ENCODE measurements around the gene GNAO1. TPM values are rescaled to one million over a fixed set of nuclear protein-coding genes. Genes with fewer than 3 reads are reported as not detected.

Gene GNAO1
- total RNA-seq, 4 donors from 2014 or later: 0.67 to 4.0 (median 2.2) TPM

DNA sequence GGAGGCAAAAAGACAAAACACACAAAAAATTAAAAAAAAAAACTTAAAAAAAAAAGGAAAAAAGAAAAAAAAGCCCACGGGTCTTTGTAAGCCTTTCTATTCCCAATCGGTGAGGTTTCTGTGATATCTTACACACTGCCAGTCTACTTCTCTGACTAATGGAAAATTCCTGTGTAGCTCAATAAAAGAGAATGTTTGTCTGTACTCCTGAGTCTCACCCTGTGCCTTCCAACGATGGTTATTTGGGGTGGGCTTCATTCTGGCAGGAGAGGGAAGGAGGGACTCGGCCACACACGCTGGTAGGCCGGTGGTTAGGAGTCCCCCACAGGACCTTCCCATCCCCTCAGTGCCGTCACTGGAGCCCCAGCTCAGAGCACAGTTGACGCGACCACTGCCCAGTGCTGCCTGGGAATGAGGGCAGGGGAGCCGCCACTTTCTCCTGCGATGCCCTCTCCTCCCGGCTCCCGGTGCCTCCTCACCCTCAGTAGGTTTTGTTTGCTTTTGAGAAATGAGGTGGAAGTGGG lies 166.0 kb downstream of the GNAO1 start:
- H3K4me3 ChIP-seq (ENCODE audit: low read depth, poor library complexity, severe bottlenecking): no peak overlapping the region
- DNase-seq (ENCODE audit: low spot score in 2 of 2): peak in 1 of 2 donors; percentile 82
- WGBS, 2 donors: 66 to 77% methylated on average over 13 of the region's 13 CpGs
- TF ChIP-seq, protein P1, sequence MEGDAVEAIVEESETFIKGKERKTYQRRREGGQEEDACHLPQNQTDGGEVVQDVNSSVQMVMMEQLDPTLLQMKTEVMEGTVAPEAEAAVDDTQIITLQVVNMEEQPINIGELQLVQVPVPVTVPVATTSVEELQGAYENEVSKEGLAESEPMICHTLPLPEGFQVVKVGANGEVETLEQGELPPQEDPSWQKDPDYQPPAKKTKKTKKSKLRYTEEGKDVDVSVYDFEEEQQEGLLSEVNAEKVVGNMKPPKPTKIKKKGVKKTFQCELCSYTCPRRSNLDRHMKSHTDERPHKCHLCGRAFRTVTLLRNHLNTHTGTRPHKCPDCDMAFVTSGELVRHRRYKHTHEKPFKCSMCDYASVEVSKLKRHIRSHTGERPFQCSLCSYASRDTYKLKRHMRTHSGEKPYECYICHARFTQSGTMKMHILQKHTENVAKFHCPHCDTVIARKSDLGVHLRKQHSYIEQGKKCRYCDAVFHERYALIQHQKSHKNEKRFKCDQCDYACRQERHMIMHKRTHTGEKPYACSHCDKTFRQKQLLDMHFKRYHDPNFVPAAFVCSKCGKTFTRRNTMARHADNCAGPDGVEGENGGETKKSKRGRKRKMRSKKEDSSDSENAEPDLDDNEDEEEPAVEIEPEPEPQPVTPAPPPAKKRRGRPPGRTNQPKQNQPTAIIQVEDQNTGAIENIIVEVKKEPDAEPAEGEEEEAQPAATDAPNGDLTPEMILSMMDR (IDR thresholded peaks at IDR 0.05): no peak
- TF ChIP-seq POLR2A (IDR thresholded peaks at IDR 0.05): no peak
- intact Hi-C loops (cut with DNase I; ENCODE audit: low total_unique reads): no loop called here

DNA sequence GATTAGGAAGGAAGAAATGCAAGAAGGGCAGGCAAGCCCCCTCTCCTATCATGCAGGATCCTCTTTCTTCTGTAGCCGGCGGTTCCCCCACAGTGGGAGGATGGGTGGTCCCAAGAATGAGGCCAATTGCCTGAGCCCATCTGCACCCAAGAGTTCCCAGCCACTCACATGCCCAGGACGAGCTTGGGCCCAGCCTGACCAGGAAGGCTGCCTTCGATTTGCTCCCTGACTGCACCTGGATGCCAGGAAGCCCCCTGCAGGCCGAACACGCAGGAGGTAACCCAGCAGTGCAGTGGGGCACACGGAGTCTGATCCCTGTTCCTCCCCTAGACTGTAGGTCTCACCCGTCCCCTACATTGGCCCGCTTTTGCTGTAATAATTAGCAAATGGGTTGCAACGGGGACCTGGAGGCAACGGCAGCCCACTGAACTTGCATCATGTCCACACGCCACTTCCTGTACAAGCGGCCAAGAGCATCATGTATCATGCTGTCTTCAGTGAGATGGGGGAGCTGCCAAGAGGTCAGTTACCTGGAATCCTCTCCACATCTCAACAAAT lies 166.6 kb downstream of the GNAO1 start:
- no peak for TF ChIP-seq POLR2A (IDR thresholded peaks at IDR 0.05)
- TF ChIP-seq, protein P1 (IDR thresholded peaks at IDR 0.05): no peak
- WGBS, 2 donors: 80 to 89% methylated on average over 10 to 13 of the region's 13 CpGs
- H3K4me3 ChIP-seq (ENCODE audit: low read depth, poor library complexity, severe bottlenecking): no peak overlapping the region
- peak in 1 of 2 donors; percentile 76 for DNase-seq (ENCODE audit: low spot score in 2 of 2)
- intact Hi-C loops (cut with DNase I; ENCODE audit: low total_unique reads): no loop called here

DNA sequence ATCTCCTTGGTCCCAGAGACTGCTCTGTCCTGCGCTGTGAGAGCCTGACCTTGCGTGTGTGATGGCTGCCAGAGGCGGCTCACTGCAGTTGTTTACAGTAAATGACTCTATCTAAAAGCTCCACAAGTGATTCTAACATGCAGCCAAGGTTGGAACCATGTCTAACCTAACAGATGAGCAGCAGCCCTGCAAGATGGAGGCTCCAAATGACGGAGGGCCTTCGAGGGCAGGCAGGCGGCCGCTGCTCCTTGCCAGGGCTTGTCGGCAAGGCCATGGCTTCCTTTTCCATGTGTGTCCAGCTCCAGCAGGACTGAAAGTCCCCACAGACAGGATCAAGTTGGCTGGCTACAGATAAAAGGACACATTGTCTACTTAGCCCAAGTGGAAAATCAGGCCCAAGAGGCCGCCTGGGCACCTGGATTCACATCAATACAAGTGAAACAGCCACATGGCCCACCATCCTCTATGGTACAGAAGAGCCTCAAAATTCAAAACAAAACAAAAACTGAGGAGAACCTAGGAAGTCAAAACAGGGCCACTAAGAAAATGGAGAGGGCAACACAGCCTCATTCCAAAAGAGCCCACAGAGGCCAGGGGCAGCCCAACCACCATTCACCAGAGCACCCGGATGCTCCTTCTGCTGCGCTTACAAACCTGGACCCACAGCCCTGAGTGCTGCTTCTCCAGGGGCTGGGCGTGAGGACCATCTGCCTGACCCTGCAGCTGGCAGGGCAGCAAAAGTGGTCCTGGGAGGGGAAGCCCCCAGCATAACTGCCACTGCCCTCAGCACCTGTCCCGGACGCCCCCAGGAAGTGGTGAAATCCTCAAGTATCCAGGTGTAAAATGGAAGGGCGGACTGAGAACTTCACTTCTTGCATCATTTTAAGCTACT lies 169.1 kb downstream of the GNAO1 start:
- peak in 1 of 2 donors; percentile 82 for DNase-seq (ENCODE audit: low spot score in 2 of 2)
- H3K4me3 ChIP-seq (ENCODE audit: low read depth, poor library complexity, severe bottlenecking): no peak overlapping the region
- 95% methylated on average over 15 of the region's 15 CpGs for WGBS, 2 donors
- TF ChIP-seq, protein P1 (IDR thresholded peaks at IDR 0.05): no peak
- TF ChIP-seq POLR2A (IDR thresholded peaks at IDR 0.05): no peak
- intact Hi-C loops (cut with DNase I; ENCODE audit: low total_unique reads): no loop called here

DNA sequence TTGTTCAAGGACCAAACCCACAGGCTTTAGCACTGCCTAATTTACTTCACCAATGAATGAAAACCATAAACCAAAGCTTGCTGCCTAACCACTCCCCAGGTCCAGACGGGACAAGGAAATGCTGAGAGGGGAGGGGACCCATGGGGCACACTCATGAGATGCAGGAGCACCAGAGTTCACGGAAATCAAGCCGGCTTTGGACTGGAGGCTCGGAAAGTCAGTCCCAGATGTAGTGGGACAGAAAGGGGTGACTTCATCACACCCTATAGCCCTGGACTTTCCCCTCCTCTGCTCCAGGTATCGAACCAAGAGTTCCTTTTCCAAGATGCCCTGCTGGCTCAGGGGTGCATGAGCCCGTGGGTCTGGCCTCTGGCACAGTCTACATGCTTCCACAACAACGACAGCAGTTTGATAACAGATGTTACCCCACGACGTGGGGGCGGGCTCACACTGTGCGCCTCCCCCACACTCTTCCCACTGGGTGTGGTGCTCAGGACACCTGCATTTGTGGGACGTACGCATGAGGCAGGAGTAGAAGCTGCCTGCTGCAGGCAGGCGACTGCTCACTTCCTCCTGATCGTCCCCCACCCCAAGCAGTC lies 170.9 kb downstream of the GNAO1 start:
- 60 to 68% methylated on average over 15 of the region's 15 CpGs for WGBS, 2 donors
- TF ChIP-seq POLR2A (IDR thresholded peaks at IDR 0.05): no peak
- TF ChIP-seq, protein P1 (IDR thresholded peaks at IDR 0.05): no peak
- DNase-seq (ENCODE audit: low spot score in 2 of 2): peak; percentile 6 to 49
- no peak overlapping the region for H3K4me3 ChIP-seq (ENCODE audit: low read depth, poor library complexity, severe bottlenecking)
- intact Hi-C loops (cut with DNase I; ENCODE audit: low total_unique reads): no loop called here

DNA sequence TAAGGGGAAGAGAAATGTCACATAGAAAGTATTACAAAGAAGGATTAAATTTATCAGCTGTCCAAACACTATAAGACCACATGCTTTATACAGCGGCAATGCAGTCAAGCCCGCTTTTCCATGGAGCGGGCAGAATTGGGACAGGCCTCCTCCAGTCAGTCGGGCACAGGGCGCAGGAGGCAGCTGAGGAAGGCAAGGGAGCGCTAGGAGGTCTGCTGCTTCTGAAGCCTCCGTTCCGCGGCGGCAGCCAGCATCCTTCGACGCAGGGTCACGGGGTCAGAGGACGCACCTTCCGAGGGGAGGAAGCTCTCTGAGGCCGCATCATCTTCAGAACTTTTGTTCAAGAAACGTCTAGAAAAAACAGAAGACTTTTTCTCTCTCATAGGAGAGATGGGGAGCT lies 171.4 kb downstream of the GNAO1 start:
- H3K4me3 ChIP-seq (ENCODE audit: low read depth, poor library complexity, severe bottlenecking): no peak overlapping the region
- DNase-seq (ENCODE audit: low spot score in 2 of 2): peak in 1 of 2 donors; percentile 80
- TF ChIP-seq POLR2A (IDR thresholded peaks at IDR 0.05): no peak
- TF ChIP-seq, protein P1 (IDR thresholded peaks at IDR 0.05): no peak
- intact Hi-C loops (cut with DNase I; ENCODE audit: low total_unique reads): no loop called here
- 94 to 95% methylated on average over 17 of the region's 17 CpGs for WGBS, 2 donors
